ENCODE measurements around the gene NPHP4. TPM values are rescaled to one million over a fixed set of nuclear protein-coding genes. Genes with fewer than 3 reads are reported as not detected.

Gene NPHP4
- total RNA-seq, 2 donors from 2014 or later = 11.4 to 32.2 TPM

DNA sequence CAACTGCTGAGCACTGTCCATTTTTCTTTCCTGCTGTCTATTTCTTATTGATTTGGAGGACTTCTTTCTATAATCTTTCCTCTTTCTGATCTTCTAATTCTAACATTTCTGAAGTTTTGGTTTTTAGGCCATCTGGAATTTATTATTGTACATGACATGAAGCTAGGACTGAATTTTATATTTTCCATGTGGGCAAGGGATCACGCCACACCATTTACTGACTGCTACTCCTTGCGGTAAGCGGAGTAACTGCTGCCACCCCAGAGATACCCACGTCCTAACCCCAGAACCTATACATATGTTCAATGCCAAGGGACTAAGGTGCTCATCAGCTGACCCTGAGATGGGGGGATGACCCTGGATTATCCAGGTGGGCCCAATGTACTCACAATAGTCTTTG lies 70.6 kb downstream of the NPHP4 start:
- no peak for TF ChIP-seq POLR2A (IDR thresholded peaks at IDR 0.05)
- TF ChIP-seq POLR2AphosphoS5 (IDR thresholded peaks at IDR 0.05) = no peak
- TF ChIP-seq, protein P1, sequence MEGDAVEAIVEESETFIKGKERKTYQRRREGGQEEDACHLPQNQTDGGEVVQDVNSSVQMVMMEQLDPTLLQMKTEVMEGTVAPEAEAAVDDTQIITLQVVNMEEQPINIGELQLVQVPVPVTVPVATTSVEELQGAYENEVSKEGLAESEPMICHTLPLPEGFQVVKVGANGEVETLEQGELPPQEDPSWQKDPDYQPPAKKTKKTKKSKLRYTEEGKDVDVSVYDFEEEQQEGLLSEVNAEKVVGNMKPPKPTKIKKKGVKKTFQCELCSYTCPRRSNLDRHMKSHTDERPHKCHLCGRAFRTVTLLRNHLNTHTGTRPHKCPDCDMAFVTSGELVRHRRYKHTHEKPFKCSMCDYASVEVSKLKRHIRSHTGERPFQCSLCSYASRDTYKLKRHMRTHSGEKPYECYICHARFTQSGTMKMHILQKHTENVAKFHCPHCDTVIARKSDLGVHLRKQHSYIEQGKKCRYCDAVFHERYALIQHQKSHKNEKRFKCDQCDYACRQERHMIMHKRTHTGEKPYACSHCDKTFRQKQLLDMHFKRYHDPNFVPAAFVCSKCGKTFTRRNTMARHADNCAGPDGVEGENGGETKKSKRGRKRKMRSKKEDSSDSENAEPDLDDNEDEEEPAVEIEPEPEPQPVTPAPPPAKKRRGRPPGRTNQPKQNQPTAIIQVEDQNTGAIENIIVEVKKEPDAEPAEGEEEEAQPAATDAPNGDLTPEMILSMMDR (IDR thresholded peaks at IDR 0.05) = no peak
- no peak for DNase-seq (ENCODE audit: low spot score)
- WGBS = 99% methylated on average over 4 of the region's 4 CpGs
- Histone ChIP-seq H3K4me1 (replicated peaks) (no peaks in the 10 kb centered on the region), H3K27ac (no peak overlapping the region), H3K36me3 (no peaks in the 10 kb centered on the region), H3K27me3 (replicated peaks; ENCODE audit: insufficient read depth) (no peaks in the 10 kb centered on the region), H3K9me3 (no peaks in the 10 kb centered on the region), H3K4me3 (no peak overlapping the region)
- intact Hi-C loops (cut with DNase I) = no loop called here

DNA sequence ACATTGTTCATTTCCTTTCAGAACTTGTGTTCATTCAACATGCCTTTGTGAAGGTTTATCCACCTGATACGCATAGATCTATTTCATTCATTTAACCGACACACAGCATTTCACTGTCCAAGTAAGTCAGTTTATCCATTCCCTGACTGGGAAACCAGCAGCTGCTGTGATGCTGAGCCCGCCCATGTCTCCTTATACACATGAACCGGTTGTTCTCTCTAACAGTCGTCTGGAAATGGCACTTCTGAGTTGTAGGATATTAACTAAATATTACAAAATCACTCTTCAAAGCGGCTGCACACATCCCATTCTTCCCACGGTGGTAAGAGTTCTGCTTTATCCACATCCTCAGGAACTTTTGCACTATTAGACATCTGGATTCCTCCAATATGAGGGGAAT lies 71.1 kb downstream of the NPHP4 start:
- no peak for DNase-seq (ENCODE audit: low spot score)
- intact Hi-C loops (cut with DNase I) = no loop called here
- Histone ChIP-seq H3K36me3 (no peaks in the 10 kb centered on the region), H3K9me3 (no peaks in the 10 kb centered on the region), H3K4me3 (no peak overlapping the region), H3K27me3 (replicated peaks; ENCODE audit: insufficient read depth) (no peaks in the 10 kb centered on the region), H3K27ac (no peak overlapping the region), H3K4me1 (replicated peaks) (no peaks in the 10 kb centered on the region)
- 88% methylated on average over 7 of the region's 7 CpGs for WGBS
- TF ChIP-seq POLR2AphosphoS5 (IDR thresholded peaks at IDR 0.05) = no peak
- TF ChIP-seq POLR2A (IDR thresholded peaks at IDR 0.05) = no peak
- TF ChIP-seq, protein P1 (IDR thresholded peaks at IDR 0.05) = no peak

DNA sequence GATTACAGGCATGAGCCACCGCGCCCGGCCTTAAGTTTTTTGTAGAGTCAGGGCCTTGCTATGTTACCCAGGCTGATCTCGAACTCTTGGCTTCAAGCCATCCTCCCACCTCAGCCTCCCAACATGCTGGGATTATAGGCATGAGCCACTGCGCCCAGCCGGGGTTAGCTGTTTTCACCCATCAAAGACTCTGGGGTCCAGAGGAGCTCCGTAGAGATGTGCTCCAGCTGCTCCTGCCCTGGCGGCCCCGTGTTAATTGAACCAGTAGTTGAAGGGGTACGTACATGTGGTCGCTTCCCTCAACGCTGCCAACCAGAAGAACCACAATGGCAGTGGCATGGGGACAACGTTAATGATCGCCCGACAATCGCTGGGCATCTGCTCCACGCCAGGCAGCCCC lies 72.0 kb downstream of the NPHP4 start:
- Histone ChIP-seq H3K27me3 (replicated peaks; ENCODE audit: insufficient read depth) (no peaks in the 10 kb centered on the region), H3K27ac (no peak overlapping the region), H3K36me3 (no peaks in the 10 kb centered on the region), H3K4me3 (no peak overlapping the region), H3K9me3 (no peaks in the 10 kb centered on the region), H3K4me1 (replicated peaks) (no peaks in the 10 kb centered on the region)
- TF ChIP-seq, protein P1 (IDR thresholded peaks at IDR 0.05) = no peak
- TF ChIP-seq POLR2AphosphoS5 (IDR thresholded peaks at IDR 0.05) (no peak), POLR2A (IDR thresholded peaks at IDR 0.05) (no peak)
- 92% methylated on average over 15 of the region's 17 CpGs for whole genome bisulfite sequencing
- intact Hi-C loops (cut with DNase I) = no loop called here
- DNase-seq (ENCODE audit: low spot score) = no peak

DNA sequence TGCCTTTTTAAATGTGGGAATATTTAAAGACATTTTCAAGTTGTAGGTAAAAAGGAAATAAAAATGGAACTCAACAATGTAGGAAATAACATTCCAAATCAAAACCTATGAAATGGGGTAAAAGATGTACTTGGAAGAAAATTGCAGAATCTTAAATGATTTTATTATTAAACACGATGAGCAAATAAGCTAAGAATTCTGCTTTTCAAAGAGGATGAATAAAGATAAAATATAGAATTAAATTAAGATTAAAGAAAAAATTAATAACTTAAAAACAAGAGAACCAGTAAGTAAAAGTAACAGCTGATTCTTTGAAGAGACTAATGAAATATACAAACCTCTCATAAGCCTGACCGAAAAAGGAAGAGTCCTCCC lies 74.0 kb downstream of the NPHP4 start:
- no peaks in the 10 kb centered on the region for H3K9me3 ChIP-seq
- H3K36me3 ChIP-seq = no peaks in the 10 kb centered on the region
- no peak for DNase-seq (ENCODE audit: low spot score)
- 62% methylated on average over 2 of the region's 2 CpGs for WGBS
- H3K4me1 ChIP-seq (replicated peaks) = no peaks in the 10 kb centered on the region
- no peak for TF ChIP-seq POLR2A (IDR thresholded peaks at IDR 0.05)
- intact Hi-C loops (cut with DNase I) = loop anchor here (5.0 kb wide), 2 partner anchors 411 to 1261 kb away; no protein-coding TSS in a partner anchor
- H3K27ac ChIP-seq = no peak overlapping the region
- no peaks in the 10 kb centered on the region for H3K27me3 ChIP-seq (replicated peaks; ENCODE audit: insufficient read depth)
- no peak overlapping the region for H3K4me3 ChIP-seq

DNA sequence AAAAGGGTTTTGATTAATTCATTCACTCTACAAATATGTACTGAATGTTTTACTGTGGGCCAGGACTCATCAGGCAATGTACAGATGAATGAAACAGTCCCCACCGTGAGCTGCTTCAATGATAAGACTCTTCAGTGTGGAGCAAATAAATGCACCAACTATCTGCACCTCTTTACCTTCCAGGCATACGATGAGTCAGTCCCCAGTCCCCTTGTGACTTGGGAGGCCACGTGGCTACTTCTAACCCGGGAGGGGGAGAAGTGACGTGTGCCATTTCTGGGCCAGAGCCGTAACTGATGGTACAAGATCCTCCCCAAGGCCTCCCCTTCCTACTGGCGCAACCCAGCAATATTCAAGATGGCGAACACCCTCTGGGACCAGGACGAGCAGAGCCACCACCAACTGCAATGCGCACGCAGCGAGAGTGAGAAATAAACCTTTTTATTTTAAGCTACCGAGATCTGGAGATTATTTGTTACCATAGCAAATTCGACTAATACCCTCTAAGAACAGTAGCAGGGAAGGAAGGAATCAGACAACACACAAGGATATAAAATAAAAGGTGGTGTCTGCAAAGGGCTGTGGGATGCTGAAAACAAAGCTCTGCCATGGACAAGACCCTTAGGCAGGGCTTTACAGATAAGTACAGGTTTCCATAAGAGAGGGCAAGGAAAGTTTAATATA lies 74.5 kb downstream of the NPHP4 start:
- TF ChIP-seq, protein P1 (IDR thresholded peaks at IDR 0.05) = no peak
- no peak for TF ChIP-seq POLR2A (IDR thresholded peaks at IDR 0.05)
- Histone ChIP-seq H3K9me3 (no peaks in the 10 kb centered on the region), H3K36me3 (no peaks in the 10 kb centered on the region), H3K4me1 (replicated peaks) (no peaks in the 10 kb centered on the region), H3K27ac (no peak overlapping the region), H3K4me3 (no peak overlapping the region), H3K27me3 (replicated peaks; ENCODE audit: insufficient read depth) (no peaks in the 10 kb centered on the region)
- intact Hi-C loops (cut with DNase I) = loop anchor here (5.0 kb wide), 2 partner anchors 410 to 1260 kb away; no protein-coding TSS in a partner anchor
- DNase-seq (ENCODE audit: low spot score) = no peak
- 90% methylated on average over 14 of the region's 14 CpGs for WGBS
